ENCODE results near the gene CDK8. TPM values are rescaled to one million over a fixed set of nuclear protein-coding genes. Genes with fewer than 3 reads are reported as not detected.
A peak's percentile ranks its signal among the peaks of the same experiment; 100 is the strongest.

Gene CDK8
- total and polyA plus RNA-seq, 9 of the 15 experiments (the other 6 are each of a cell fraction or from before 2014, with no cell fraction given): 11.3 to 33.7 (median 20.3) TPM

DNA sequence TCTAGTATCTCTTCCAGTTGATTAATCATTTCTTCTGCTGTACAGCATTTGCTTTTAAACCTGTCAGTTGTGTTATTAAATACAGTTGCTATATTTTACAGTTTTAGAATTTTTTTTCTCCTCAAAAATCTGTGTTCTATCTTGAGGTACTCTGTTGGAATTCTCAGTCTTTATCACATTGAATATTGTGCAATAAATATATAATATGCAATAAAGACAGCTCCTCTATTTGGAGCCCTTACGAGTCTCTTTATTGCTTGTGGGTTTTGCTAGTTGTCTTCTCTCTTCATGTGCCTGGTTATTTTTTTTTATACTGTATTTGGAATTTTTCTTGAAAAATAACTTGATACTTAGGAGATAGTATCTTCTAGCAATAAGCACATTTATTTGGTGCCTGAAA, 51.7 kb downstream of the CDK8 start:
- Histone ChIP-seq H3K27me3 (ENCODE audit: control insufficient read depth in 2 of 2, insufficient read depth in 2 of 2, low read length in 2 of 2) (no peaks in the 10 kb centered on the region), H3K36me3 (ENCODE audit: control insufficient read depth, insufficient read depth, low read length) (no peaks in the 10 kb centered on the region), H3K9me3 (replicated peaks; ENCODE audit: control insufficient read depth, insufficient read depth, low read depth, low read length) (no peaks in the 10 kb centered on the region), H3K9me1 (ENCODE audit: control insufficient read depth, insufficient read depth, low read length) (no peaks in the 10 kb centered on the region), H3K4me2 (ENCODE audit: insufficient read depth, low read length) (no peak overlapping the region), H3K9ac (ENCODE audit: insufficient read depth in 1 of 2, low read depth in 2 of 2, low read length in 2 of 2) (no peak overlapping the region), H4K20me1 (replicated peaks; ENCODE audit: control insufficient read depth, insufficient read depth, low read length) (no peaks in the 10 kb centered on the region; the same call in 1 of the 2 replicates), H3K27ac (ENCODE audit: extremely low read depth, low read depth, low read length) (no peak overlapping the region), H3K4me1 (replicated peaks in 1 of 2; ENCODE audit: control insufficient read depth in 2 of 2, insufficient read depth in 2 of 2, low read length in 2 of 2) (no peaks in the 10 kb centered on the region; a peak in 1 of 5 replicates), H2AFZ (ENCODE audit: low read depth, low read length) (no peak overlapping the region), H3K79me2 (ENCODE audit: control insufficient read depth, insufficient read depth, low read length) (peaks cover 15% of the 10 kb centered on the region), H3K4me3 (no peak overlapping the region)
- ChIA-PET CTCF (ENCODE audit: low intra/inter-chr PET ratio) (no interaction called here), POLR2A (no interaction called here)
- intact Hi-C loops (cut with micrococcal nuclease): no loop called here
- BruUV-seq (replicated peaks): no TSS peak
- ATAC-seq (no peak), FAIRE-seq (no peak), DNase-seq (ENCODE audit: extremely low read depth in 1 of 4, low spot score in 3 of 4) (no peak)
- 73% methylated on average over 1 of the region's 1 CpG for WGBS (ENCODE audit: insufficient coverage, low coverage, missing lambda C conversion rate)
- in situ Hi-C loops (cut with MboI): no loop called here
- no peak for TF ChIP-seq CEBPG (CRISPR knock-in tag; IDR thresholded peaks at IDR 0.05)
- peak in 1 of 2 experiments; percentile 68; a peak in 2 of 4 replicates for TF ChIP-seq CEBPG (tag; conservative IDR thresholded peaks at IDR 0.05 in 1 of 2, IDR thresholded peaks at IDR 0.05 in 1 of 2)
- no peak for TF ChIP-seq SRSF3 (IDR thresholded peaks at IDR 0.05; ENCODE audit: insufficient read depth, low read length)
- peak; percentile 44; the same call in 1 of the 2 replicates for TF ChIP-seq CEBPB (tag; IDR thresholded peaks at IDR 0.05)

DNA sequence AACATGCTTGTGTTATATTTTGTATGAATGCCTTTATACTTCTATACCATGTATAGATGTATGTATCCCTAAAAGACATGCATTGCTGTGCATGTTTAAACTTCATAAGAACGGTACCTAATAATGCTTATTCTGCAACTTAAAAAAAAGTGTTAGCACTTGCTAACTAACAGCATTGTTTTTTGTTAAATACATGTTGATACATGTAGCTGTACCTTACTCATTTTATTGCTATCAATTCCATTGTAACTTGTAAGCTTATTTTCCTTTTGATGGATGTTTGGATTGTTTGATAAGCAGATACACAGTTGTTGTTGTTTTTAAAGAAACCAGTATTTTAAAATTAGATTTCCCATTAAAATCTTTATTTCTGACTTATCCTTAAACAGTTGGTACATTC, 53.8 kb downstream of the CDK8 start:
- POLR2A ChIA-PET: no interaction called here
- H3K36me3 ChIP-seq (ENCODE audit: control insufficient read depth, insufficient read depth, low read length): no peaks in the 10 kb centered on the region
- FAIRE-seq: no peak
- H3K27me3 ChIP-seq (ENCODE audit: control insufficient read depth in 2 of 2, insufficient read depth in 2 of 2, low read length in 2 of 2): no peaks in the 10 kb centered on the region
- TF ChIP-seq JUNB (CRISPR knock-in tag; conservative IDR thresholded peaks at IDR 0.05) (no peak), PML (IDR thresholded peaks at IDR 0.05; ENCODE audit: low read length) (no peak)
- peaks cover 15% of the 10 kb centered on the region for H3K79me2 ChIP-seq (ENCODE audit: control insufficient read depth, insufficient read depth, low read length)
- in situ Hi-C loops (cut with MboI): no loop called here
- no peak overlapping the region for H3K4me3 ChIP-seq
- no peaks in the 10 kb centered on the region; the same call in 1 of the 2 replicates for H4K20me1 ChIP-seq (replicated peaks; ENCODE audit: control insufficient read depth, insufficient read depth, low read length)
- H3K9me3 ChIP-seq (replicated peaks; ENCODE audit: control insufficient read depth, insufficient read depth, low read depth, low read length): no peaks in the 10 kb centered on the region
- no peak overlapping the region for H2AFZ ChIP-seq (ENCODE audit: low read depth, low read length)
- intact Hi-C loops (cut with micrococcal nuclease): no loop called here
- DNase-seq (ENCODE audit: extremely low read depth in 1 of 4, low spot score in 3 of 4): no peak
- H3K4me2 ChIP-seq (ENCODE audit: insufficient read depth, low read length): no peak overlapping the region
- ATAC-seq: no peak
- H3K27ac ChIP-seq (ENCODE audit: extremely low read depth, low read depth, low read length): no peak overlapping the region
- WGBS (ENCODE audit: insufficient coverage, low coverage, missing lambda C conversion rate): 67% methylated on average over 1 of the region's 1 CpG
- H3K4me1 ChIP-seq (replicated peaks in 1 of 2; ENCODE audit: control insufficient read depth in 2 of 2, insufficient read depth in 2 of 2, low read length in 2 of 2): no peaks in the 10 kb centered on the region; a peak in 1 of 5 replicates
- BruUV-seq (replicated peaks): no TSS peak
- H3K9ac ChIP-seq (ENCODE audit: insufficient read depth in 1 of 2, low read depth in 2 of 2, low read length in 2 of 2): no peak overlapping the region
- H3K9me1 ChIP-seq (ENCODE audit: control insufficient read depth, insufficient read depth, low read length): no peaks in the 10 kb centered on the region
- CTCF ChIA-PET (ENCODE audit: low intra/inter-chr PET ratio): no interaction called here

Measured in K562 (cell line).